ENCODE measurements around the gene SLC4A7. TPM values are rescaled to one million over a fixed set of nuclear protein-coding genes. Genes with fewer than 3 reads are reported as not detected.

The SLC4A7 gene
- total RNA-seq, 1 donor from 2014 or later: 67.4 TPM

DNA sequence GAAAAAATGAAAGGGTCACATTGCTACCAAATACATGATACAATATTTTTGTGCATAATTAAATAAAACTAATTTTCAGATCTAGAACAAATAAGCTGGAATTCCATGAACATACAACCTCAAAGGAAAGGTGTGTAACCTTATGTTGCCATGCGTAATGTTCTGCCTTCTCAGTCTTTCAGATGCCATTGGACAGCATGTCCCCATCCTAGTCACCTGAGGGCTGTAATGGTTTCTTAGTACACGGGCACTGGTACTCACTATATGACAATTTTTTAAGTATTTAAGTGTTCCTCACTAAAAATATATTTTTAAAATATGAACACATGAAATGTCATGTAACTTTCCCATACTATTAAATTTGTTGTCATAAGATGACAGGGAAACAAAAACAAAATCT, 139.1 kb downstream of the SLC4A7 start:
- no peaks in the 10 kb centered on the region for H3K27me3 Mint-ChIP-seq (ENCODE audit: low read depth)
- no peak overlapping the region for H3K4me3 Mint-ChIP-seq (ENCODE audit: unreplicated experiment)
- H3K4me1 Mint-ChIP-seq (ENCODE audit: low read depth): no peaks in the 10 kb centered on the region
- no peaks in the 10 kb centered on the region for H3K9me3 Mint-ChIP-seq (ENCODE audit: low read depth)
- no peak for DNase-seq (ENCODE audit: low spot score)
- TF ChIP-seq, protein P1, sequence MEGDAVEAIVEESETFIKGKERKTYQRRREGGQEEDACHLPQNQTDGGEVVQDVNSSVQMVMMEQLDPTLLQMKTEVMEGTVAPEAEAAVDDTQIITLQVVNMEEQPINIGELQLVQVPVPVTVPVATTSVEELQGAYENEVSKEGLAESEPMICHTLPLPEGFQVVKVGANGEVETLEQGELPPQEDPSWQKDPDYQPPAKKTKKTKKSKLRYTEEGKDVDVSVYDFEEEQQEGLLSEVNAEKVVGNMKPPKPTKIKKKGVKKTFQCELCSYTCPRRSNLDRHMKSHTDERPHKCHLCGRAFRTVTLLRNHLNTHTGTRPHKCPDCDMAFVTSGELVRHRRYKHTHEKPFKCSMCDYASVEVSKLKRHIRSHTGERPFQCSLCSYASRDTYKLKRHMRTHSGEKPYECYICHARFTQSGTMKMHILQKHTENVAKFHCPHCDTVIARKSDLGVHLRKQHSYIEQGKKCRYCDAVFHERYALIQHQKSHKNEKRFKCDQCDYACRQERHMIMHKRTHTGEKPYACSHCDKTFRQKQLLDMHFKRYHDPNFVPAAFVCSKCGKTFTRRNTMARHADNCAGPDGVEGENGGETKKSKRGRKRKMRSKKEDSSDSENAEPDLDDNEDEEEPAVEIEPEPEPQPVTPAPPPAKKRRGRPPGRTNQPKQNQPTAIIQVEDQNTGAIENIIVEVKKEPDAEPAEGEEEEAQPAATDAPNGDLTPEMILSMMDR (IDR thresholded peaks at IDR 0.05): no peak
- no peak overlapping the region for H3K27ac Mint-ChIP-seq (ENCODE audit: unreplicated experiment)
- H3K36me3 Mint-ChIP-seq (ENCODE audit: low read depth): peaks cover 16% of the 10 kb centered on the region

- DNase-seq (ENCODE audit: low spot score): no peak
- TF ChIP-seq, protein P1 (IDR thresholded peaks at IDR 0.05): no peak
- H3K36me3 Mint-ChIP-seq (ENCODE audit: low read depth): peaks cover 14% of the 10 kb centered on the region
- H3K4me1 Mint-ChIP-seq (ENCODE audit: low read depth): no peaks in the 10 kb centered on the region
- no peaks in the 10 kb centered on the region for H3K9me3 Mint-ChIP-seq (ENCODE audit: low read depth)
- H3K27me3 Mint-ChIP-seq (ENCODE audit: low read depth): no peaks in the 10 kb centered on the region
- no peak overlapping the region for H3K4me3 Mint-ChIP-seq (ENCODE audit: unreplicated experiment)
- no peak overlapping the region for H3K27ac Mint-ChIP-seq (ENCODE audit: unreplicated experiment)
Observed at GRCh38 chr3:27344192-27344591, 140.0 kb downstream of the SLC4A7 start.

- TF ChIP-seq, protein P1 (IDR thresholded peaks at IDR 0.05): no peak
- no peak for DNase-seq (ENCODE audit: low spot score)
- Mint-ChIP-seq H3K9me3 (ENCODE audit: low read depth) (peaks cover 4% of the 10 kb centered on the region), H3K4me1 (ENCODE audit: low read depth) (no peaks in the 10 kb centered on the region), H3K27me3 (ENCODE audit: low read depth) (no peaks in the 10 kb centered on the region), H3K27ac (ENCODE audit: unreplicated experiment) (no peak overlapping the region), H3K36me3 (ENCODE audit: low read depth) (peaks cover 16% of the 10 kb centered on the region), H3K4me3 (ENCODE audit: unreplicated experiment) (no peak overlapping the region)
Observed at GRCh38 chr3:27342267-27342666, 141.9 kb downstream of the SLC4A7 start.

DNA sequence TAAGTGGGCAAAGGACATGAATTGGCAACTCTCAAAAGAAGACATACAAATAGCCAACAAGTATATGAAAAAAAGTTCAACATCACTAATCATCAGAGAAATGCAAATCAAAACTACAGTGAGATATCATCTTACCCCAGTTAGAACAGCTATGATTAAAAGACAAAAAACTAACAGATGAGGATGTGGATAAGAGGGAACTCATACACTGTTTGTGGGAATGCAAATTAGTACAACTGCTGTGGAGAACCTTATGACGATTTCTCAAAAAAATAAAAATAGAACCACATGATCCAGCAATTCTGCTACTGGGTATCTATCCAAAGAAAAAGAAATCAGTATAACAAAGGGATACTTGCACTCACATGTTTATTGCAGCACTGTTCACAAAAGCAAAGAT, 143.7 kb downstream of the SLC4A7 start:
- no peak for DNase-seq (ENCODE audit: low spot score)
- H3K9me3 Mint-ChIP-seq (ENCODE audit: low read depth): peaks cover 6% of the 10 kb centered on the region
- TF ChIP-seq, protein P1 (IDR thresholded peaks at IDR 0.05): no peak
- H3K4me3 Mint-ChIP-seq (ENCODE audit: unreplicated experiment): no peak overlapping the region
- H3K27me3 Mint-ChIP-seq (ENCODE audit: low read depth): no peaks in the 10 kb centered on the region
- H3K27ac Mint-ChIP-seq (ENCODE audit: unreplicated experiment): no peak overlapping the region
- H3K4me1 Mint-ChIP-seq (ENCODE audit: low read depth): no peaks in the 10 kb centered on the region
- H3K36me3 Mint-ChIP-seq (ENCODE audit: low read depth): peaks cover 16% of the 10 kb centered on the region

GRCh38 chr3:27335571-27335970, 148.6 kb downstream of the SLC4A7 start:
- H3K36me3 Mint-ChIP-seq (ENCODE audit: low read depth): peaks cover 12% of the 10 kb centered on the region
- no peak for DNase-seq (ENCODE audit: low spot score)
- H3K27ac Mint-ChIP-seq (ENCODE audit: unreplicated experiment): no peak overlapping the region
- H3K4me1 Mint-ChIP-seq (ENCODE audit: low read depth): no peaks in the 10 kb centered on the region
- no peaks in the 10 kb centered on the region for H3K27me3 Mint-ChIP-seq (ENCODE audit: low read depth)
- TF ChIP-seq, protein P1 (IDR thresholded peaks at IDR 0.05): no peak
- H3K4me3 Mint-ChIP-seq (ENCODE audit: unreplicated experiment): no peak overlapping the region
- H3K9me3 Mint-ChIP-seq (ENCODE audit: low read depth): peaks cover 6% of the 10 kb centered on the region
